Peyer's patch (tissue), 4 donors: ENCODE measurements around the gene MYL1. TPM values are rescaled to one million over a fixed set of nuclear protein-coding genes. Genes with fewer than 3 reads are reported as not detected.

Experiments used
- DNase-seq, 3 donors: peaks; one replicate each; pipeline ENCODE4 v3.0.0-alpha.2; 2017 to 2019
- H3K27ac ChIP-seq, 4 donors: fragments of 200-600 bp; sonication (generic); one replicate each; pipeline ENCODE4 v1.5.1; 2016 to 2019
- H3K27me3 ChIP-seq, 2 donors: fragments of 200-600 bp; sonication (generic); one replicate each; pipeline ENCODE4 v1.5.1; 2019
- H3K36me3 ChIP-seq, 3 donors: fragments of 200-600 bp; sonication (generic); one replicate each; pipeline ENCODE4 v1.5.1; 2016 to 2019
- H3K4me1 ChIP-seq, 4 donors: fragments of 200-600 bp; sonication (generic); one replicate each; pipeline ENCODE4 v1.5.1; 2016 to 2019
- H3K4me3 ChIP-seq, 4 donors: fragments of 200-600 bp; sonication (generic); 1 replicate in 3 of 4; 2 replicates in 1 of 4; pipeline ENCODE4 v1.5.1; 2016 to 2019; ENCODE audit warnings: mild to moderate bottlenecking in 1 of 4
- H3K9me3 ChIP-seq, 4 donors: fragments of 200-600 bp; sonication (generic); one replicate each; pipeline ENCODE4 v1.5.1; 2016 to 2019; ENCODE audit warnings: mild to moderate bottlenecking in 1 of 4
- POLR2A ChIP-seq, 2 donors: fragments of 450-650 bp; IDR thresholded peaks; one replicate each; pipeline ENCODE4 v1.5.1; 2017; ENCODE audit warnings: antibody characterized with exemption in 2 of 2, mild to moderate bottlenecking in 2 of 2, moderate library complexity in 2 of 2
- total RNA-seq, 4 donors: library from RNA; depleted of rRNA; stranded (reverse); fragments of >200 nt; gene quantifications; one replicate each; pipeline ENCODE4 v1.1.0, GENCODE V29; 2016
- TF ChIP-seq, protein P1 (sequence below), 6 experiments: fragments of 450-650 bp in 4 of 6; fragments of 200-600 bp in 2 of 6; sonication (generic) in 1 of 6; IDR thresholded peaks; one replicate each; pipeline ENCODE4 v1.5.1; 2017 to 2019; ENCODE audit warnings: antibody characterized with exemption in 6 of 6, mild to moderate bottlenecking in 3 of 6, moderate library complexity in 1 of 6

Gene MYL1
- total RNA-seq, 4 donors from 2014 or later, result not detected

DNA sequence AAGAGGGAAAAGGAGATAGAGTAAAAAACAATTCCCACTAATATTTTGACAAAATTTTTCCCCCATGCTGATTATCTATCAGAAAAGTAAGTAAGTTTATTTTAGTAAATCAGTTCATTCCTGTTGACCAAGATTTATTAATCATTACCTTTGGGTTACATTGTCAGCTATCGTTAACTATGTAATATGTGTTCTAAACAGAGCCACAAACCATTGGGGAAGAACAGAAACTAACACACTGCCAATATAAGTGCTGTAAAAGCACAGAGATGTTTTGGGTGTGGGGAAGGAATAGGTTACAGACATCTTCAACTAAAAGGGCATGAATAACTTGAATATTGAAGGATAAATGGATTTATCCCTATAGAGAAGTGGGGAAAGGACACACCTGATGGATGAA is 47.3 kb downstream of the MYL1 start:
- Histone ChIP-seq H3K4me3 (no peak overlapping the region), H3K9me3 (no peaks in the 10 kb centered on the region), H3K36me3 (no peaks in the 10 kb centered on the region), H3K27ac (no peak overlapping the region), H3K27me3 (no peaks in the 10 kb centered on the region), H3K4me1 (no peaks in the 10 kb centered on the region)
- no peak for DNase-seq
- TF ChIP-seq, protein P1, sequence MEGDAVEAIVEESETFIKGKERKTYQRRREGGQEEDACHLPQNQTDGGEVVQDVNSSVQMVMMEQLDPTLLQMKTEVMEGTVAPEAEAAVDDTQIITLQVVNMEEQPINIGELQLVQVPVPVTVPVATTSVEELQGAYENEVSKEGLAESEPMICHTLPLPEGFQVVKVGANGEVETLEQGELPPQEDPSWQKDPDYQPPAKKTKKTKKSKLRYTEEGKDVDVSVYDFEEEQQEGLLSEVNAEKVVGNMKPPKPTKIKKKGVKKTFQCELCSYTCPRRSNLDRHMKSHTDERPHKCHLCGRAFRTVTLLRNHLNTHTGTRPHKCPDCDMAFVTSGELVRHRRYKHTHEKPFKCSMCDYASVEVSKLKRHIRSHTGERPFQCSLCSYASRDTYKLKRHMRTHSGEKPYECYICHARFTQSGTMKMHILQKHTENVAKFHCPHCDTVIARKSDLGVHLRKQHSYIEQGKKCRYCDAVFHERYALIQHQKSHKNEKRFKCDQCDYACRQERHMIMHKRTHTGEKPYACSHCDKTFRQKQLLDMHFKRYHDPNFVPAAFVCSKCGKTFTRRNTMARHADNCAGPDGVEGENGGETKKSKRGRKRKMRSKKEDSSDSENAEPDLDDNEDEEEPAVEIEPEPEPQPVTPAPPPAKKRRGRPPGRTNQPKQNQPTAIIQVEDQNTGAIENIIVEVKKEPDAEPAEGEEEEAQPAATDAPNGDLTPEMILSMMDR (IDR thresholded peaks at IDR 0.05), result no peak
- no peak for TF ChIP-seq POLR2A (IDR thresholded peaks at IDR 0.05)

DNA sequence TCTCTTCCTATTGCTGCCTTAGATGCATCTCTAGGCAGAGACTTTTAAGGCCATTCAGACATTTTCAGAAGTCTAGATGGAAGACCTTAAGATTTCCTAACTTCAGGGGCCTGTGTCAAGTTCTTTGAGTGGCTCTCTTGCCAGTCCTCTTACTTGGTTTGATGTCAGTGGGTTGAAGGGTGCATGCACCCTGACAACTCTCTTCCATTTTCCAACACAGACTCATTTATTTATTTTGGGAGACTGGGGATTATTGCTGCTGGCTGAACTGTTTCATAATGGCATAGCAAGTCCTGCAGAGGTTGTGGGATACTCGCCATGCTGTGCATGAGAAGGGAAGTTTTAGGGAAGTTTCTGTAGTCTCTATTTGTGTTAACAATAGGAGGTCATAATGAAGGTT is 50.7 kb downstream of the MYL1 start:
- Histone ChIP-seq H3K27me3 (no peaks in the 10 kb centered on the region), H3K27ac (no peak overlapping the region), H3K4me1 (no peaks in the 10 kb centered on the region), H3K36me3 (no peaks in the 10 kb centered on the region), H3K9me3 (no peaks in the 10 kb centered on the region), H3K4me3 (no peak overlapping the region)
- TF ChIP-seq, protein P1 (IDR thresholded peaks at IDR 0.05), result no peak
- no peak for TF ChIP-seq POLR2A (IDR thresholded peaks at IDR 0.05)
- no peak for DNase-seq

DNA sequence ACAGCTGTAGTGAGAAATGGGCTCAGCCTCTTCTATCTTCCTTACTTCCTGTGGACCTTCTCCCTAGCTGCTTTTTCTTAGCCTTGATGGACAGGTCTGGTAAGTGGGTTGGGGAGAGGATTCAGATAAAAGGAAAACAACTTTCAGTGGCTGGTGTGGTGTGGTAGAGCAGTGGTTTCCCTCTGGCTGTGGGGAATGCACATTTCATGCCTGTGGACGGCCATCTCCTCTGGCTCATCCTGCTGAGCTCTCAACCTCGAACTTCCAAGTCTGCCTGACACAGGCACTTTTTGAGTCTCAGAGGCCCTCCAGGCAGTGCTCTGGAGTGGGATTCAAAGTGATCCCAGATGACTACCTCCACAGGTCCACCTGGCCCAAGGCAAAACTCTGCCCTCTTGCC is 51.1 kb downstream of the MYL1 start:
- Histone ChIP-seq H3K9me3 (no peaks in the 10 kb centered on the region), H3K36me3 (no peaks in the 10 kb centered on the region), H3K4me1 (no peaks in the 10 kb centered on the region), H3K27me3 (no peaks in the 10 kb centered on the region), H3K4me3 (no peak overlapping the region), H3K27ac (no peak overlapping the region)
- DNase-seq, result no peak
- TF ChIP-seq POLR2A (IDR thresholded peaks at IDR 0.05), result no peak
- TF ChIP-seq, protein P1 (IDR thresholded peaks at IDR 0.05), result no peak

DNA sequence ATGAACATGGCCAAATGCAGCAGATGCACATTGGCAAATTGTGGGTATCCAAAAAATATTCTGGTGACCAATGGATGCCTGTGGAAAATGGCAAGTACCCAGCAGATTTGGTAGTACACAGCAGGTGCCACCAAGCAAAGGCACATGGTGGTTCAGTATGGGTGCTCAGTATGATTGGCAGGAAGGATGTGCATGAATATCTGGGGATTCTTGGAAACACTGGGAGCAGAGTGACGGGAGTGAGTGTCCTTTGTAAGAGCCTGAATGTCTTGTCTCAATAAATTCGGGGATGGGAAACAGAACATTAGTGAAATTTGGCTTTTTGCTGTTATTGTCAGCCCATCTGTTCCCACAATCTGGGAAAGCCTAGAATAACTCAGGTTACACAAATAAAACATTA is 52.9 kb downstream of the MYL1 start:
- Histone ChIP-seq H3K27ac (no peak overlapping the region), H3K4me3 (no peak overlapping the region), H3K27me3 (no peaks in the 10 kb centered on the region), H3K36me3 (no peaks in the 10 kb centered on the region), H3K4me1 (no peaks in the 10 kb centered on the region), H3K9me3 (no peaks in the 10 kb centered on the region)
- no peak for DNase-seq
- no peak for TF ChIP-seq POLR2A (IDR thresholded peaks at IDR 0.05)
- TF ChIP-seq, protein P1 (IDR thresholded peaks at IDR 0.05), result no peak

DNA sequence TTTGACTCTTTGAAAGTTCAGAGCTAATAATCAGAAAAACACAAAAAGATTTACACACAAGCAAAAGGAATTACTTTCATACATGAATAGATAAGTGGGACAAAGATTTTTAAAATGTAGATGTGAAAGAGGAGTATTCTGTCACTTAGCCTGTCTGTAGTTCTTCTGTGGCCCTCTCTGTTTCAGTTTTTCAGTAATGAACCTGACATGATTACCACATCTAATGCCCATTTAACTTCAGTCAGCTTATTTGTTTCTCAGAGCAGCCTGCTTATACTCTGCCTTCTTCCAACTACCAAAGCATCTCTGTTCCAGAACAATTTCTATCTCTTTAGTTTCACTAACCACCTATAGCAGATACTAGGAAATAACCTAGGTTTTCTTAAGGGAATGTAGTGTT is 55.3 kb downstream of the MYL1 start:
- H3K27ac ChIP-seq, result no peak overlapping the region
- no peak for TF ChIP-seq POLR2A (IDR thresholded peaks at IDR 0.05)
- TF ChIP-seq, protein P1 (IDR thresholded peaks at IDR 0.05), result no peak
- H3K4me3 ChIP-seq, result no peak overlapping the region
- H3K9me3 ChIP-seq, result no peaks in the 10 kb centered on the region
- no peaks in the 10 kb centered on the region for H3K4me1 ChIP-seq
- no peak for DNase-seq
- H3K27me3 ChIP-seq, result no peaks in the 10 kb centered on the region
- no peaks in the 10 kb centered on the region for H3K36me3 ChIP-seq
